HepG2 (cell line): ENCODE results near the gene SEMA3F. TPM values are rescaled to one million over a fixed set of nuclear protein-coding genes. Genes with fewer than 3 reads are reported as not detected.

Experiments used
- ATAC-seq: fragments of 200-7000 bp; cut with Tn5 transposase; 3 replicates; pipeline ENCODE4 v1.9.1; 2020; ENCODE audit warnings: mild to moderate bottlenecking, moderate library complexity
- BruUV-seq: library from RNA; stranded (reverse); fragments of 400-500 nt; replicated peaks from 2 replicates; lab custom pipeline; 2021; lab: Mats Ljungman, UMichigan
- CTCF ChIA-PET: fragments of 300-600 bp; formaldehyde crosslinking; extraction: SDS; loops from one replicate; lab custom pipeline; 2021; ENCODE audit warnings: low total read pairs, inconsistent platforms, low intra/inter-chr PET ratio; lab: Yijun Ruan, JAX
- POLR2A ChIA-PET: fragments of 350-600 bp; sonication (Branson Sonifier 250); formaldehyde crosslinking; loops from one replicate; lab custom pipeline; 2020; ENCODE audit warnings: antibody characterized with exemption, inconsistent platforms; lab: Yijun Ruan, JAX
- DNase-seq: peaks from one replicate; pipeline ENCODE4 v3.0.0-alpha.2; 2015; ENCODE audit warnings: low spot score
- FAIRE-seq: peaks from 3 replicates; lab custom pipeline; 2011; peaks lifted over from hg19 to GRCh38; lab: Jason Lieb, UNC
- H2AFZ ChIP-seq: one replicate; pipeline ENCODE4 v1.6.1; 2011; ENCODE audit warnings: low read length, inconsistent platforms
- H3K27ac ChIP-seq: fragments of 300-600 bp; 3 replicates; pipeline ENCODE4 v1.8.0; 2011; ENCODE audit warnings: mixed run types, mild to moderate bottlenecking, mixed read lengths, low read length, inconsistent platforms; ENCODE audit not compliant: insufficient read depth; ENCODE audit errors: extremely low read length
- H3K27me3 ChIP-seq, 2 experiments: fragments of 200-600 bp in 1 of 2; 2 replicates in 1 of 2; 3 replicates in 1 of 2; pipeline versions ENCODE4 v1.6.0 to v1.8.0; 2011; ENCODE audit warnings: low read length in 2 of 2, mild to moderate bottlenecking in 2 of 2, moderate library complexity in 2 of 2, inconsistent platforms in 1 of 2; ENCODE audit not compliant: insufficient read depth in 2 of 2, control insufficient read depth in 1 of 2
- H3K36me3 ChIP-seq, 2 experiments: fragments of 200-600 bp in 1 of 2; replicated peaks in 1 of 2; 2 replicates in 1 of 2; 3 replicates in 1 of 2; pipeline versions ENCODE4 v1.5.1 to v1.8.0; 2011; ENCODE audit warnings: low read length in 2 of 2, inconsistent platforms in 1 of 2; ENCODE audit not compliant: insufficient read depth in 2 of 2, control insufficient read depth in 1 of 2
- H3K4me1 ChIP-seq: 2 replicates; pipeline ENCODE4 v1.5.1; 2012; ENCODE audit warnings: low read length, inconsistent platforms; ENCODE audit not compliant: insufficient read depth
- H3K4me2 ChIP-seq: 2 replicates; pipeline ENCODE4 v1.6.0; 2011; ENCODE audit warnings: low read depth, low read length, inconsistent platforms
- H3K4me3 ChIP-seq, 3 experiments: fragments of 200-600 bp in 1 of 3; sonication (generic), shearing (Covaris generic) in 1 of 3; replicated peaks in 1 of 3; 2 replicates each; pipeline ENCODE4 v1.5.1; 2011 to 2016; ENCODE audit warnings: low read length in 3 of 3, inconsistent platforms in 2 of 3, low read depth in 2 of 3, mild to moderate bottlenecking in 2 of 3, control low read depth in 1 of 3, mixed read lengths in 1 of 3; ENCODE audit not compliant: insufficient read depth in 1 of 3
- H3K79me2 ChIP-seq: one replicate; pipeline ENCODE4 v1.6.1; 2011; ENCODE audit warnings: low read length, inconsistent platforms; ENCODE audit not compliant: insufficient read depth
- H3K9ac ChIP-seq: 2 replicates; pipeline ENCODE4 v1.6.0; 2011; ENCODE audit warnings: mild to moderate bottlenecking, low read depth, low read length, inconsistent platforms; ENCODE audit not compliant: insufficient read depth
- H3K9me3 ChIP-seq: 2 replicates; pipeline ENCODE4 v1.5.1; 2012; ENCODE audit warnings: mild to moderate bottlenecking, low read length
- H4K20me1 ChIP-seq: 2 replicates; pipeline ENCODE4 v1.6.0; 2011; ENCODE audit warnings: inconsistent platforms, mild to moderate bottlenecking, low read length, moderate library complexity; ENCODE audit not compliant: insufficient read depth
- KAT7 ChIP-seq: IDR thresholded peaks from 2 replicates; pipeline ENCODE4 v1.6.1; 2018; ENCODE audit warnings: borderline replicate concordance, missing compliant biosample characterization
- NR2F6 ChIP-seq, 2 experiments: IDR thresholded peaks; 2 replicates each; pipeline ENCODE4 v1.6.1; 2016; ENCODE audit warnings: antibody characterized with exemption in 1 of 2, mild to moderate bottlenecking in 1 of 2
- TCF7 ChIP-seq: sonication (generic); IDR thresholded peaks from 2 replicates; pipeline ENCODE4 v1.6.1; 2016; ENCODE audit warnings: antibody characterized with exemption, low read depth
- ZNF205 ChIP-seq: IDR thresholded peaks from 2 replicates; pipeline ENCODE4 v1.6.1; 2018; ENCODE audit warnings: missing biosample characterization, missing genetic modification reagents
- ZNF274 ChIP-seq: sonication (generic); formaldehyde crosslinking; IDR thresholded peaks from 2 replicates; pipeline ENCODE4 v1.5.1; 2020; ENCODE audit warnings: mild to moderate bottlenecking, missing genetic modification reagents
- ZNF282 ChIP-seq: fragments of 450-650 bp; IDR thresholded peaks from 2 replicates; pipeline ENCODE4 v1.6.1; 2018; ENCODE audit not compliant: partially characterized antibody
- ZNF44 ChIP-seq: sonication (generic); formaldehyde crosslinking; IDR thresholded peaks from 2 replicates; pipeline ENCODE4 v1.5.1; 2020; ENCODE audit warnings: mild to moderate bottlenecking, missing genetic modification reagents
- ZNF547 ChIP-seq: sonication (generic); formaldehyde crosslinking; IDR thresholded peaks from 2 replicates; pipeline ENCODE4 v1.5.1; 2020; ENCODE audit warnings: mild to moderate bottlenecking, missing genetic modification reagents
- WGBS: methylation state at CpG from one replicate; pipeline ENCODE4 v1.1.6; 2017; ENCODE audit warnings: low lambda C conversion rate; 5-methylcytosine and 5-hydroxymethylcytosine counted together
- in situ Hi-C: cut with HindIII; loops from 2 replicates; pipeline ENCODE4 v1.10.0; 2017; ENCODE audit warnings: low pct_unique_long_range_greater_than_20kb; ENCODE audit not compliant: extremely low pct_ligation_motif_present
- intact Hi-C: fragments of 100-400 bp; cut with micrococcal nuclease; formaldehyde crosslinking; loops from one replicate; pipeline ENCODE4 v1.10.0; 2022; ENCODE audit not compliant: unreplicated experiment
- polyA plus RNA-seq, 8 experiments: library from polyadenylated mRNA; depleted of rRNA in 3 of 8; stranded (reverse) in 7 of 8; unstranded in 1 of 8; fragments of >200 nt; fragmentation: Illumina TruSeq in 4 of 8; extraction: Trizol in 4 of 8; gene quantifications; 2 replicates each; pipeline versions ENCODE4 v1.2.1 to v1.2.3, GENCODE V29; 2011 to 2016; ENCODE audit warnings: low read depth in 4 of 8, missing spikeins in 1 of 8, mixed read lengths in 1 of 8; ENCODE audit not compliant: insufficient read depth in 1 of 8
- total RNA-seq, 5 experiments: library from RNA; depleted of rRNA; stranded (reverse); fragments of >200 nt; fragmentation: Illumina TruSeq; extraction: Trizol; gene quantifications; 2 replicates each; pipeline ENCODE4 v1.2.3, GENCODE V29; 2016; ENCODE audit warnings: low read depth in 1 of 5
- TF ChIP-seq, protein P1 (sequence below): sonication (generic); formaldehyde crosslinking; IDR thresholded peaks from 2 replicates; pipeline ENCODE4 v1.8.1; 2023; ENCODE audit warnings: missing genetic modification reagents, mild to moderate bottlenecking, borderline replicate concordance
- TF ChIP-seq, protein P2 (sequence below): sonication (generic); formaldehyde crosslinking; IDR thresholded peaks from 2 replicates; pipeline ENCODE4 v1.8.1; 2023; ENCODE audit warnings: mild to moderate bottlenecking, missing genetic modification reagents
- TF ChIP-seq, protein P3 (sequence below): IDR thresholded peaks from 2 replicates; pipeline ENCODE4 v1.6.1; 2018; ENCODE audit warnings: missing genetic modification reagents, mild to moderate bottlenecking, missing compliant biosample characterization
- TF ChIP-seq, protein P4 (sequence below): sonication (generic); formaldehyde crosslinking; IDR thresholded peaks from 2 replicates; pipeline ENCODE4 v1.4.0; 2020; ENCODE audit warnings: missing genetic modification reagents, borderline replicate concordance

Gene SEMA3F
- total and polyA plus RNA-seq, 2 of the 13 experiments (the other 11 are each of a cell fraction or from before 2014, with no cell fraction given) = 7.6 to 17.2 TPM

DNA sequence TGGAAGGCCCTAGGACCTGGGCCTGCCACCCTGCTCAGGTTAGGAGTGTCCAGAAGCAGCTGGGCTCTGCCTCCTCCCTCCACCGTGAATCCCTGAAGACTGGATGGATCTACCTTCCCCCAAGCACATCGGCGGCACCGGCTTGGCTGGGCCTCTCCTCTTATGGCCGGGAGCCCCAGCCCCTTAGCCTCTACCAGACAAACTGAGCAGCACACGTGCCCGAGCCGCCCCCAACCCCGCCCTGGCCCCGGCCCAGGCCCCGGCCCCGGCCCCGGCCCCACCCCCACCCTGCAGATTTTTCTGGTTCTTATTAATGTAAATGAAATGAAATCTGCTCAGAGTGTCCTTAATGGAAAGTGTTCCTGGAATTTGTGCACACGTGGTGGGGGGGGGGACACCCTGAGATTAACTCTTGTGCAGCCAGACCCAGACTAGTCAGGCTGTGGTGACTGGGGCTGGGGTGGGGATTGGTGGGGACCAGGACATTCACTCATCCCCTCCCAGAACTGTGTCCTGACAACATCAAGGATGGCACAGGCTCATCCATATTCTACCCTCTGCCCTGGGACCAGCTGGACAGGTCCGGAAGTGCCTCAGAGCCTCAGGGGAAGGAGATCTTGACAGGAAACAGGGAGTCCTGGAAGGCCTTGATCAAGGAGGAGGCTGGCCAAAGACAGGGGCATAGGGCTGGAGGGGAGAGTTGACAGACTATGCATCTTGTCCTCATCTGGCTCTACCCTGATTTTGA is 30.9 kb upstream of the SEMA3F start:
- DNase-seq (no peak), FAIRE-seq (no peak), ATAC-seq (peak; percentile 4)
- in situ Hi-C loops (loop anchor here (5.0 kb wide), 1 partner anchor 63 kb away; no protein-coding TSS in a partner anchor), intact Hi-C loops (loop anchor here (5.0 kb wide), 1 partner anchor 48 kb away; no protein-coding TSS in a partner anchor)
- Histone ChIP-seq H3K27ac (no peak overlapping the region), H3K27me3 (peaks cover 0 to 6% of the 10 kb centered on the region in 2 experiments; a peak in 2 of 5 replicates), H2AFZ (no peak overlapping the region), H4K20me1 (no peaks in the 10 kb centered on the region), H3K9ac (no peak overlapping the region), H3K9me3 (no peaks in the 10 kb centered on the region), H3K4me3 (no peak overlapping the region), H3K36me3 (peaks cover 2 to 15% of the 10 kb centered on the region in 2 experiments; a peak in 1 of 5 replicates), H3K4me2 (no peak overlapping the region), H3K4me1 (peaks cover 34% of the 10 kb centered on the region), H3K79me2 (no peaks in the 10 kb centered on the region)
- ChIA-PET CTCF (interaction anchor here (1.2 kb wide), 1 partner anchor 65 kb away, joined by 4 read pairs; no protein-coding TSS in a partner anchor), POLR2A (interaction anchor here (1.4 to 3.2 kb wide), 2 partner anchors 26 to 46 kb away, joined by 3 to 12 read pairs; no protein-coding TSS in a partner anchor)
- no TSS peak for BruUV-seq
- WGBS = 23% methylated on average over 11 of the region's 15 CpGs
- TF ChIP-seq KAT7 (CRISPR knock-in tag) = no peak
- no peak for TF ChIP-seq ZNF44
- TF ChIP-seq, protein P1, sequence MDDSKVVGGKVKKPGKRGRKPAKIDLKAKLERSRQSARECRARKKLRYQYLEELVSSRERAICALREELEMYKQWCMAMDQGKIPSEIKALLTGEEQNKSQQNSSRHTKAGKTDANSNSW = no peak
- TF ChIP-seq, protein P2, sequence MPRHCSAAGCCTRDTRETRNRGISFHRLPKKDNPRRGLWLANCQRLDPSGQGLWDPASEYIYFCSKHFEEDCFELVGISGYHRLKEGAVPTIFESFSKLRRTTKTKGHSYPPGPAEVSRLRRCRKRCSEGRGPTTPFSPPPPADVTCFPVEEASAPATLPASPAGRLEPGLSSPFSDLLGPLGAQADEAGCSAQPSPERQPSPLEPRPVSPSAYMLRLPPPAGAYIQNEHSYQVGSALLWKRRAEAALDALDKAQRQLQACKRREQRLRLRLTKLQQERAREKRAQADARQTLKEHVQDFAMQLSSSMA (CRISPR knock-in tag) = no peak
- TF ChIP-seq ZNF547 (CRISPR knock-in tag) = no peak
- TF ChIP-seq ZNF205 (CRISPR knock-in tag) = no peak
- TF ChIP-seq ZNF274 = no peak
- TF ChIP-seq TCF7 = no peak
- TF ChIP-seq, protein P3, sequence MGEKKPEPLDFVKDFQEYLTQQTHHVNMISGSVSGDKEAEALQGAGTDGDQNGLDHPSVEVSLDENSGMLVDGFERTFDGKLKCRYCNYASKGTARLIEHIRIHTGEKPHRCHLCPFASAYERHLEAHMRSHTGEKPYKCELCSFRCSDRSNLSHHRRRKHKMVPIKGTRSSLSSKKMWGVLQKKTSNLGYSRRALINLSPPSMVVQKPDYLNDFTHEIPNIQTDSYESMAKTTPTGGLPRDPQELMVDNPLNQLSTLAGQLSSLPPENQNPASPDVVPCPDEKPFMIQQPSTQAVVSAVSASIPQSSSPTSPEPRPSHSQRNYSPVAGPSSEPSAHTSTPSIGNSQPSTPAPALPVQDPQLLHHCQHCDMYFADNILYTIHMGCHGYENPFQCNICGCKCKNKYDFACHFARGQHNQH = no peak
- no peak for TF ChIP-seq ZNF282
- TF ChIP-seq, protein P4, sequence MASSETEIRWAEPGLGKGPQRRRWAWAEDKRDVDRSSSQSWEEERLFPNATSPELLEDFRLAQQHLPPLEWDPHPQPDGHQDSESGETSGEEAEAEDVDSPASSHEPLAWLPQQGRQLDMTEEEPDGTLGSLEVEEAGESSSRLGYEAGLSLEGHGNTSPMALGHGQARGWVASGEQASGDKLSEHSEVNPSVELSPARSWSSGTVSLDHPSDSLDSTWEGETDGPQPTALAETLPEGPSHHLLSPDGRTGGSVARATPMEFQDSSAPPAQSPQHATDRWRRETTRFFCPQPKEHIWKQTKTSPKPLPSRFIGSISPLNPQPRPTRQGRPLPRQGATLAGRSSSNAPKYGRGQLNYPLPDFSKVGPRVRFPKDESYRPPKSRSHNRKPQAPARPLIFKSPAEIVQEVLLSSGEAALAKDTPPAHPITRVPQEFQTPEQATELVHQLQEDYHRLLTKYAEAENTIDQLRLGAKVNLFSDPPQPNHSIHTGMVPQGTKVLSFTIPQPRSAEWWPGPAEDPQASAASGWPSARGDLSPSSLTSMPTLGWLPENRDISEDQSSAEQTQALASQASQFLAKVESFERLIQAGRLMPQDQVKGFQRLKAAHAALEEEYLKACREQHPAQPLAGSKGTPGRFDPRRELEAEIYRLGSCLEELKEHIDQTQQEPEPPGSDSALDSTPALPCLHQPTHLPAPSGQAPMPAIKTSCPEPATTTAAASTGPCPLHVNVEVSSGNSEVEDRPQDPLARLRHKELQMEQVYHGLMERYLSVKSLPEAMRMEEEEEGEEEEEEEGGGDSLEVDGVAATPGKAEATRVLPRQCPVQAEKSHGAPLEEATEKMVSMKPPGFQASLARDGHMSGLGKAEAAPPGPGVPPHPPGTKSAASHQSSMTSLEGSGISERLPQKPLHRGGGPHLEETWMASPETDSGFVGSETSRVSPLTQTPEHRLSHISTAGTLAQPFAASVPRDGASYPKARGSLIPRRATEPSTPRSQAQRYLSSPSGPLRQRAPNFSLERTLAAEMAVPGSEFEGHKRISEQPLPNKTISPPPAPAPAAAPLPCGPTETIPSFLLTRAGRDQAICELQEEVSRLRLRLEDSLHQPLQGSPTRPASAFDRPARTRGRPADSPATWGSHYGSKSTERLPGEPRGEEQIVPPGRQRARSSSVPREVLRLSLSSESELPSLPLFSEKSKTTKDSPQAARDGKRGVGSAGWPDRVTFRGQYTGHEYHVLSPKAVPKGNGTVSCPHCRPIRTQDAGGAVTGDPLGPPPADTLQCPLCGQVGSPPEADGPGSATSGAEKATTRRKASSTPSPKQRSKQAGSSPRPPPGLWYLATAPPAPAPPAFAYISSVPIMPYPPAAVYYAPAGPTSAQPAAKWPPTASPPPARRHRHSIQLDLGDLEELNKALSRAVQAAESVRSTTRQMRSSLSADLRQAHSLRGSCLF = no peak
- no peak for TF ChIP-seq NR2F6 (IDR thresholded peaks at IDR 0.05)
- no peak for TF ChIP-seq NR2F6 (CRISPR knock-in tag; IDR thresholded peaks at IDR 0.05)
